HCT116 (cell line): ENCODE results near the gene CYSRT1. TPM values are rescaled to one million over a fixed set of nuclear protein-coding genes. Genes with fewer than 3 reads are reported as not detected.
A peak's percentile ranks its signal among the peaks of the same experiment; 100 is the strongest.

ENCODE experiments used
- ATAC-seq: fragments of 200-7000 bp; cut with Tn5 transposase; 2 replicates; pipeline ENCODE4 v1.9.1; 2020; ENCODE audit warnings: mild to moderate bottlenecking, moderate library complexity
- BruUV-seq: library from RNA; stranded (reverse); fragments of 400-500 nt; replicated peaks from 2 replicates; lab custom pipeline; 2021; lab: Mats Ljungman, UMichigan
- CTCF ChIA-PET: fragments of 300-600 bp; sonication (Branson Sonifier 250); formaldehyde crosslinking; loops from one replicate; lab custom pipeline; 2021; ENCODE audit warnings: antibody characterized with exemption; lab: Charles Lee
- POLR2A ChIA-PET: fragments of 300-600, 350-600 bp; sonication (Branson Sonifier 250); formaldehyde crosslinking; loops from one replicate; lab custom pipeline; 2021; ENCODE audit warnings: antibody characterized with exemption; lab: Charles Lee
- RAD21 ChIA-PET, 2 experiments: fragments of 300-600 bp; sonication (Branson Sonifier 250); formaldehyde crosslinking; loops; one replicate each; lab custom pipeline; 2023; ENCODE audit warnings: low total read pairs in 2 of 2; ENCODE audit not compliant: uncharacterized antibody in 2 of 2, unreplicated experiment in 2 of 2, low non-redundant PET in 1 of 2; lab: Charles Lee
- DNase-seq: peaks from one replicate; pipeline ENCODE4 v3.0.0-alpha.2; 2010; ENCODE audit warnings: low read depth, low spot score
- H2AFZ ChIP-seq: fragments of 200-600 bp; shearing (Covaris generic), sonication (generic); 2 replicates; pipeline ENCODE4 v1.6.1; 2017; ENCODE audit warnings: low read depth, mixed run types, mixed read lengths, antibody characterized with exemption, low read length; ENCODE audit not compliant: poor library complexity, severe bottlenecking
- H3K27ac ChIP-seq: 2 replicates; pipeline ENCODE4 v1.5.1; 2012; ENCODE audit warnings: low read depth, low read length
- H3K27me3 ChIP-seq: fragments of 200-600 bp; sonication (generic); 2 replicates; pipeline ENCODE4 v1.6.1; 2016; ENCODE audit warnings: mixed run types, low read length, mixed read lengths; ENCODE audit not compliant: insufficient read depth
- H3K36me3 ChIP-seq, 2 experiments: fragments of 200-500 bp in 1 of 2; fragments of 200-600 bp in 1 of 2; sonication (Bioruptor generic) in 1 of 2; sonication (generic) in 1 of 2; 2 replicates each; pipeline versions ENCODE4 v1.5.1 to v1.6.1; 2014 to 2016; ENCODE audit warnings: low read length in 2 of 2, inconsistent platforms in 1 of 2, mixed read lengths in 1 of 2, mixed run types in 1 of 2; ENCODE audit not compliant: insufficient read depth in 2 of 2, control insufficient read depth in 1 of 2
- H3K4me1 ChIP-seq, 2 experiments: fragments of 200-600 bp in 1 of 2; sonication (generic) in 1 of 2; 2 replicates each; pipeline versions ENCODE4 v1.5.1 to v1.6.1; 2012 to 2017; ENCODE audit warnings: low read length in 2 of 2, inconsistent platforms in 1 of 2, mild to moderate bottlenecking in 1 of 2, mixed read lengths in 1 of 2, mixed run types in 1 of 2, moderate library complexity in 1 of 2; ENCODE audit not compliant: insufficient read depth in 2 of 2, control insufficient read depth in 1 of 2
- H3K4me2 ChIP-seq: fragments of 200-600 bp; sonication (generic); 2 replicates; pipeline ENCODE4 v1.6.1; 2017; ENCODE audit warnings: mixed run types, low read length, mixed read lengths
- H3K4me3 ChIP-seq, 2 experiments: fragments of 200-600 bp in 1 of 2; sonication (generic) in 1 of 2; replicated peaks in 1 of 2; 2 replicates each; pipeline ENCODE4 v1.5.1; 2011 to 2016; ENCODE audit warnings: low read length in 2 of 2, control low read depth in 1 of 2, low read depth in 1 of 2, mild to moderate bottlenecking in 1 of 2, mixed read lengths in 1 of 2, mixed run types in 1 of 2
- H3K79me2 ChIP-seq: fragments of 200-600 bp; sonication (generic); 2 replicates; pipeline ENCODE4 v1.6.1; 2017; ENCODE audit warnings: mild to moderate bottlenecking, mixed run types, low read length, moderate library complexity, mixed read lengths; ENCODE audit not compliant: insufficient read depth
- H3K9ac ChIP-seq: fragments of 200-600 bp; sonication (generic); 2 replicates; pipeline ENCODE4 v1.6.1; 2016; ENCODE audit warnings: low read length, mixed read lengths
- H3K9me2 ChIP-seq: fragments of 200-600 bp; sonication (generic), shearing (Covaris generic); 2 replicates; pipeline ENCODE4 v1.6.1; 2017; ENCODE audit warnings: mixed run types, mild to moderate bottlenecking, moderate library complexity; ENCODE audit not compliant: insufficient read depth
- H3K9me3 ChIP-seq, 2 experiments: fragments of 200-500 bp in 1 of 2; fragments of 200-600 bp in 1 of 2; sonication (Bioruptor generic) in 1 of 2; sonication (generic) in 1 of 2; 2 replicates each; pipeline ENCODE4 v1.6.1; 2014 to 2017; ENCODE audit warnings: low read length in 2 of 2, mixed read lengths in 2 of 2, inconsistent platforms in 1 of 2, low read depth in 1 of 2, mild to moderate bottlenecking in 1 of 2, mixed run types in 1 of 2, moderate library complexity in 1 of 2; ENCODE audit not compliant: control insufficient read depth in 1 of 2, insufficient read depth in 1 of 2
- H4K20me1 ChIP-seq: fragments of 200-600 bp; sonication (generic), shearing (Covaris generic); 2 replicates; pipeline ENCODE4 v1.6.1; 2017; ENCODE audit warnings: mixed run types, mild to moderate bottlenecking, moderate library complexity; ENCODE audit not compliant: insufficient read depth
- JUND ChIP-seq: IDR thresholded peaks from 2 replicates; pipeline ENCODE4 v1.6.1; 2012
- MAX ChIP-seq: IDR thresholded peaks from 2 replicates; pipeline ENCODE4 v1.6.1; 2012
- POLR2AphosphoS5 ChIP-seq: IDR thresholded peaks from 2 replicates; pipeline ENCODE4 v1.6.1; 2011; ENCODE audit warnings: mild to moderate bottlenecking, low read depth, low read length, moderate library complexity
- TCF7L2 ChIP-seq: IDR thresholded peaks from 2 replicates; pipeline ENCODE4 v1.7.0; 2011; ENCODE audit warnings: borderline replicate concordance, inconsistent platforms; ENCODE audit not compliant: insufficient read depth, insufficient read length; ENCODE audit errors: extremely low read depth
- ZBTB33 ChIP-seq: IDR thresholded peaks from 2 replicates; pipeline ENCODE4 v1.6.1; 2011; ENCODE audit warnings: mild to moderate bottlenecking, low read length, moderate library complexity; ENCODE audit not compliant: insufficient replicate concordance; ENCODE audit errors: extremely low read depth
- intact Hi-C: fragments of 100-400 bp; cut with micrococcal nuclease; formaldehyde crosslinking; loops from 2 replicates; pipeline ENCODE4 v1.10.0; 2022
- total RNA-seq: library from RNA; stranded (reverse); gene quantifications from one replicate; pipeline ENCODE4 v1.2.1, GENCODE V29; 2021; ENCODE audit not compliant: unreplicated experiment

CYSRT1 gene
- total RNA-seq, 1 experiment from 2014 or later = 4.3 TPM

- Histone ChIP-seq H3K36me3 (no peaks in the 10 kb centered on the region), H3K27me3 (no peaks in the 10 kb centered on the region), H3K9me2 (no peaks in the 10 kb centered on the region), H3K79me2 (no peaks in the 10 kb centered on the region), H3K4me1 (peaks cover 28 to 59% of the 10 kb centered on the region in 2 experiments), H3K4me2 (peak overlapping the region; percentile 77), H4K20me1 (no peaks in the 10 kb centered on the region), H3K4me3 (0 out of 4 replicates have a peak overlapping the region, but pooled peaks of 1 of the 2 experiments have one; percentile 16), H3K27ac (peak overlapping the region; percentile 94), H3K9ac (peak overlapping the region; percentile 46), H3K9me3 (no peaks in the 10 kb centered on the region), H2AFZ (no peak overlapping the region)
- CTCF ChIA-PET = interaction anchor here (1.1 kb wide), 1 partner anchor 68 kb away, joined by 4 read pairs; no protein-coding TSS in a partner anchor
- BruUV-seq = no TSS peak
- RAD21 ChIA-PET = interaction anchor here in 1 of 2 experiments (0.7 kb wide), 1 partner anchor 20 kb away, joined by 4 read pairs; no protein-coding TSS in a partner anchor
- peak; percentile 12; the same call in 1 of the 2 replicates for ATAC-seq
- TF ChIP-seq JUND (no peak), POLR2AphosphoS5 (peak; percentile 44; the same call in 1 of the 2 replicates), ZBTB33 (no peak), MAX (no peak), TCF7L2 (peak; percentile 71)
- POLR2A ChIA-PET = interaction anchor here (0.6 to 1.2 kb wide), 4 partner anchors 9 to 105 kb away, joined by 3 to 7 read pairs (median 3); partner anchors contain the start of genes RNF224, TPRN and TUBB4B
- intact Hi-C loops = no loop called here
- no peak for DNase-seq
These were observed 6.2 kb upstream of the CYSRT1 start for GRCh38 chr9:137218754-137219271.
